ENCODE data around the gene FES. TPM values are rescaled to one million over a fixed set of nuclear protein-coding genes. Genes with fewer than 3 reads are reported as not detected.
"Not testable (repeated sequence)": the region's sequence is repeated elsewhere in the genome, so short reads cannot be mapped to it uniquely, and the experiment has no call there.

The FES gene
- total and polyA plus RNA-seq, 7 donors: 4.9 to 35.5 (median 28.0) TPM

GRCh38 chr15:90892023-90892422, 7.7 kb downstream of the FES start:
- Histone ChIP-seq H3K4me3 (no peak overlapping the region), H3K36me3 (peaks cover 45 to 80% (median 56%) of the 10 kb centered on the region in 4 donors), H3K27me3 (no peaks in the 10 kb centered on the region), H3K4me1 (no peaks in the 10 kb centered on the region), H3K9me3 (no peaks in the 10 kb centered on the region), H3K27ac (no peak overlapping the region)
- no peak for TF ChIP-seq EP300 (IDR thresholded peaks at IDR 0.05)
- no peak for TF ChIP-seq POLR2A (IDR thresholded peaks at IDR 0.05)
- TF ChIP-seq CTCF (IDR thresholded peaks at IDR 0.05): no peak
- no peak for TF ChIP-seq POLR2AphosphoS5 (IDR thresholded peaks at IDR 0.05)
- intact Hi-C loops (cut with DNase I): no loop called here
- DNase-seq: no peak
- WGBS, 2 donors: 93 to 95% methylated on average over 11 of the region's 11 CpGs

DNA sequence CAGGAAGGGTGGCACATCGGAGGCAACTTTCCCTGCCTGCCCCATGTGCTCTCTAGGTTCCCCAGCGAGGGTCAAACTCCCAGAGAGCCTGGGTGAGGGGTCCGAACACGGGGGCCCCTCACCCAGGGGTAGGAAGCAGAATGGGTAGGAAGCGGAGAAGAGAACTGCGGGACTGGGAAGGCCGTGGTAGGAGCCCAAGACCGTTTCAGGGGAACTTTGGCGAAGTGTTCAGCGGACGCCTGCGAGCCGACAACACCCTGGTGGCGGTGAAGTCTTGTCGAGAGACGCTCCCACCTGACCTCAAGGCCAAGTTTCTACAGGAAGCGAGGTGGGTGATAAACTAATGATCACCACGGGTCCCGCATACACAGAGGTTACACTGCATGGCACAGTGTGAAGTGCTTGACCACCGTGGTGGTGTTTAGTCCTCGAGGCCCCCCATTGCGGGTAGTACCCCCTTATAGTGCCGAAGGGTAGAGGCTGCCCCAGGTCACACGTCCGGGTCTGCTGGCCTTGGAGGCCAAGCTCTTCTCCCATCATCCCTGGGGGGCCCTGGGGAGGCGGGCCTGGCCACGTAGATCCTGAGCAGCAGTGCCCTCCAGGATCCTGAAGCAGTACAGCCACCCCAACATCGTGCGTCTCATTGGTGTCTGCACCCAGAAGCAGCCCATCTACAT, 8.3 kb downstream of the FES start:
- TF ChIP-seq POLR2AphosphoS5 (IDR thresholded peaks at IDR 0.05) (no peak), POLR2A (IDR thresholded peaks at IDR 0.05) (no peak), CTCF (IDR thresholded peaks at IDR 0.05) (no peak), EP300 (IDR thresholded peaks at IDR 0.05) (no peak)
- H3K27ac ChIP-seq: no peak overlapping the region
- no peak overlapping the region for H3K4me3 ChIP-seq
- no peak for DNase-seq
- WGBS, 2 donors: 96% methylated on average over 29 of the region's 29 CpGs
- peaks cover 45 to 73% (median 55%) of the 10 kb centered on the region in 4 donors for H3K36me3 ChIP-seq
- no peaks in the 10 kb centered on the region for H3K27me3 ChIP-seq
- intact Hi-C loops (cut with DNase I): no loop called here
- no peaks in the 10 kb centered on the region for H3K4me1 ChIP-seq
- H3K9me3 ChIP-seq: no peaks in the 10 kb centered on the region

DNA sequence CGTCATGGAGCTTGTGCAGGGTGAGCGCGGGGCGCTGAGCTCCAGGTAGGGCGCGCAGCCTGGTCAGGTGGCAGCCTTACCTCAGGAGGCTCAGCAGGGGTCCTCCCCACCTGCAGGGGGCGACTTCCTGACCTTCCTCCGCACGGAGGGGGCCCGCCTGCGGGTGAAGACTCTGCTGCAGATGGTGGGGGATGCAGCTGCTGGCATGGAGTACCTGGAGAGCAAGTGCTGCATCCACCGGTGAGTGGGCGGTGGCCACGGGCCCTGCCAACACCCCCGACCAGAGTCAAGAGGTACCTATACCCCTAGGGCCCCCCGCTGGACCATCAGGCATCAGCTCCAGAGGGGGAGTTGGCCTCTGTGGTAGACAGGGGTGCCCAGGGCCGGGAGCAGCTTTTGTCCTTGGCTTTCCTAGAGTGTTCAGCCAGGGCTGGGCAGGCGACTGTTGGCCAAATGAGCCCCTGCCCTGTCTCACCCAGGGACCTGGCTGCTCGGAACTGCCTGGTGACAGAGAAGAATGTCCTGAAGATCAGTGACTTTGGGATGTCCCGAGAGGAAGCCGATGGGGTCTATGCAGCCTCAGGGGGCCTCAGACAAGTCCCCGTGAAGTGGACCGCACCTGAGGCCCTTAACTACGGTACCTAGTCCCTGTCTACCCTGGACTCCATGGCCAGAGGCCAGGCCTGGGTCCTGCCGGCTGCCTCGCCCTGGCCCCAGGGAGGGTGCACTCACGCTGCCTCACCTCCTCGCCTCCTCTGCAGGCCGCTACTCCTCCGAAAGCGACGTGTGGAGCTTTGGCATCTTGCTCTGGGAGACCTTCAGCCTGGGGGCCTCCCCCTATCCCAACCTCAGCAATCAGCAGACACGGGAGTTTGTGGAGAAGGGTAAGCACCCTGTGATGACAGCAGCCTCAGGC, 9.1 kb downstream of the FES start:
- no peak for DNase-seq
- TF ChIP-seq EP300 (IDR thresholded peaks at IDR 0.05) (no peak), POLR2A (IDR thresholded peaks at IDR 0.05) (no peak), CTCF (IDR thresholded peaks at IDR 0.05) (no peak), POLR2AphosphoS5 (IDR thresholded peaks at IDR 0.05) (no peak)
- Histone ChIP-seq H3K4me1 (no peaks in the 10 kb centered on the region), H3K4me3 (no peak overlapping the region), H3K36me3 (peaks cover 45 to 73% (median 55%) of the 10 kb centered on the region in 4 donors), H3K9me3 (no peaks in the 10 kb centered on the region), H3K27me3 (no peaks in the 10 kb centered on the region), H3K27ac (no peak overlapping the region)
- WGBS, 2 donors: 94 to 96% methylated on average over 33 of the region's 33 CpGs
- intact Hi-C loops (cut with DNase I): no loop called here

DNA sequence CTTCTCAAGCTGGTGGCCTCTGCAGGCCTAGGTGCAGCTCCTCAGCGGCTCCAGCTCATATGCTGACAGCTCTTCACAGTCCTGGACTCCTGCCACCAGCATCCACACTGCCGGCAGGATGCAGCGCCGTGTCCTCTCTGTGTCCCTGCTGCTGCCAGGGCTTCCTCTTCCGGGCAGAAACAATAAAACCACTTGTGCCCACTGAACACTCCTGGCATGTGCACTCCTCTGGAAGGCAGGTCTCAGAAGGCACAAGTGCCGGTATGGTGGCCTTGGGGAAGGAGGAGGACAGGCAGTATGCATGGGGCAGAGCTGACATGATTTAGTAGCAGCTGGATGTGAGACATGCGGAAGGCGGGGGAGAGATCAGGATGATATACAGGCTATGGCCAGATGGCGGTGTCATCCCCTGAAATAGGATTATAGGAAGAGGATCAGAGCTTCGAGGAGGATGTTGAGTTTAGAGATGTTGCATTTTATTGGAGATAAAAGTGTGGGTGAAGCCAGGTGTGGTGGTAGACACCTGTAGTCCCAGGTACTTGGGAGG, 11.3 kb downstream of the FES start:
- H3K27me3 ChIP-seq: no peaks in the 10 kb centered on the region
- no peak for DNase-seq
- H3K27ac ChIP-seq: no peak overlapping the region
- H3K36me3 ChIP-seq: peaks cover 37 to 58% (median 41%) of the 10 kb centered on the region in 4 donors
- TF ChIP-seq EP300 (IDR thresholded peaks at IDR 0.05) (no peak), POLR2AphosphoS5 (IDR thresholded peaks at IDR 0.05) (no peak), POLR2A (IDR thresholded peaks at IDR 0.05) (no peak), CTCF (IDR thresholded peaks at IDR 0.05) (no peak)
- H3K4me3 ChIP-seq: no peak overlapping the region
- intact Hi-C loops (cut with DNase I): no loop called here
- WGBS, 2 donors: 81 to 82% methylated on average over 10 of the region's 10 CpGs
- H3K4me1 ChIP-seq: no peaks in the 10 kb centered on the region
- no peaks in the 10 kb centered on the region for H3K9me3 ChIP-seq

DNA sequence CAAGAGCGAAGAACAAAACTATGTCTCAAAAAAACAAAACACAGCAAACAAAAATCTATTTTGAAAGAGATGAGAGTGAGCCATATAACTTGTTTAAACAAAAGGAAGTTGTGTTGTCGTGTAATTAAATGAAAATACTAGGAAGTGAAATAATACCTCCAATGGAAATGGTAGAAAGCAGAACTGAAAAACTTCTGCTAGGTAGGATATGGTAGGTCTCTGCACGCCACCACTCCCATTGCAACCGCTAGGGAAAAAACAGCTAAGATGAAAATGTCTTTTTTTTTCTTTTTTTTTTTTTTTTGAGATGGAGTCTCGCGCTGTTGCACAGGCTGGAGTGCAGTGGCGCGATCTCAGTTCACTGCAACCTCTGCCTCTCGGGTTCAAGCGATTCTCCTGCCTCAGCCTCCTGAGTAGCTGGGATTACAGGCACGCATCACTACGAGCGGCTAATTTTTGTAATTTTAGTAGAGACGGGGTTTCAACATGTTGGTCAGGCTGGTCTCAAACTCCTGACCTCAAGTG, 12.9 kb downstream of the FES start:
- DNase-seq; intact Hi-C loops (cut with DNase I); H3K27ac ChIP-seq; H3K4me3 ChIP-seq; H3K9me3 ChIP-seq; H3K27me3 ChIP-seq: not testable (repeated sequence)
- Histone ChIP-seq H3K36me3 (peaks cover 23 to 42% (median 30%) of the 10 kb centered on the region in 4 donors), H3K4me1 (peaks cover 0 to 10% (median 6%) of the 10 kb centered on the region in 4 donors)
- WGBS, 2 donors: 83 to 90% methylated on average over 14 of the region's 14 CpGs
